Transverse colon (tissue), 4 donors: Measurements from ENCODE around the gene STEAP3. TPM values are rescaled to one million over a fixed set of nuclear protein-coding genes. Genes with fewer than 3 reads are reported as not detected.

Experiments used
- DNase-seq: peaks from one replicate; pipeline ENCODE4 v3.0.0-alpha.2; 2019
- H3K27ac ChIP-seq, 4 donors: fragments of 200-600 bp; sonication (generic); 2 replicates each; pipeline ENCODE4 v1.5.1; 2016 to 2018; ENCODE audit warnings: inconsistent platforms in 4 of 4
- H3K27me3 ChIP-seq: fragments of 200-600 bp; sonication (generic); 2 replicates; pipeline ENCODE4 v1.5.1; 2017; ENCODE audit warnings: inconsistent platforms
- H3K36me3 ChIP-seq, 4 donors: fragments of 200-600 bp; sonication (generic); 2 replicates each; pipeline ENCODE4 v1.5.1; 2017 to 2019; ENCODE audit warnings: inconsistent platforms in 4 of 4
- H3K4me1 ChIP-seq, 4 donors: fragments of 200-600 bp; sonication (generic); 2 replicates each; pipeline ENCODE4 v1.5.1; 2017 to 2020; ENCODE audit warnings: inconsistent platforms in 4 of 4
- H3K4me3 ChIP-seq, 4 donors: fragments of 200-600 bp; sonication (generic); 1 replicate in 1 of 4; 2 replicates in 3 of 4; pipeline versions ENCODE4 v1.5.1 to v1.6.1; 2017 to 2019; ENCODE audit warnings: inconsistent platforms in 4 of 4
- H3K9me3 ChIP-seq, 2 donors: fragments of 200-600 bp; sonication (generic); 2 replicates each; pipeline ENCODE4 v1.5.1; 2017 to 2019; ENCODE audit warnings: inconsistent platforms in 2 of 2
- CTCF ChIP-seq, 5 experiments: fragments of 200-600 bp in 3 of 5; fragments of 450-650 bp in 2 of 5; sonication (generic) in 3 of 5; IDR thresholded peaks; 1 replicate in 2 of 5; 2 replicates in 3 of 5; pipeline ENCODE4 v1.5.1; 2016 to 2017; ENCODE audit warnings: antibody characterized with exemption in 5 of 5, inconsistent platforms in 3 of 5, mild to moderate bottlenecking in 2 of 5, moderate library complexity in 1 of 5
- EP300 ChIP-seq: sonication (generic); formaldehyde crosslinking; IDR thresholded peaks from one replicate; pipeline ENCODE4 v1.6.1; 2017; ENCODE audit warnings: antibody characterized with exemption, low read depth
- POLR2A ChIP-seq: fragments of 450-650 bp; IDR thresholded peaks from one replicate; pipeline ENCODE4 v1.6.1; 2016; ENCODE audit warnings: antibody characterized with exemption, mild to moderate bottlenecking, moderate library complexity
- POLR2AphosphoS5 ChIP-seq, 3 donors: sonication (generic); formaldehyde crosslinking; IDR thresholded peaks; one replicate each; pipeline ENCODE4 v1.6.1; 2016; ENCODE audit warnings: antibody characterized with exemption in 3 of 3
- WGBS, 2 donors: methylation state at CpG; one replicate each; pipeline ENCODE4 v1.1.5; 2018; ENCODE audit warnings: low coverage in 1 of 2; 5-methylcytosine and 5-hydroxymethylcytosine counted together
- in situ Hi-C, 4 donors: fragments of 200-750 bp; cut with MboI; loops; one replicate each; pipeline versions ENCODE4 v1.15.0 to v1.15.1; 2017; ENCODE audit warnings: low sequenced_read_pairs in 3 of 4, low pct_ligation_motif_present in 1 of 4, low pct_unique_long_range_greater_than_20kb in 1 of 4
- intact Hi-C: fragments of 100-400 bp; cut with DNase I; formaldehyde crosslinking; loops from one replicate; pipeline ENCODE4 v1.15.1; 2023; ENCODE audit warnings: low total_unique reads
- total RNA-seq, 4 donors: library from RNA; depleted of rRNA; stranded (reverse); fragments of >200 nt; gene quantifications; one replicate each; pipeline ENCODE4 v1.1.0, GENCODE V29; 2016

The STEAP3 gene
- total RNA-seq, 4 donors from 2014 or later: 23.3 to 54.3 (median 37.6) TPM

GRCh38 chr2:119286661-119287060 is 63.0 kb downstream of the STEAP3 start:
- in situ Hi-C loops (loop anchor here (10.0 to 25.0 kb wide), 3 partner anchors 274 to 402 kb away; no protein-coding TSS in a partner anchor), intact Hi-C loops (no loop called here)
- DNase-seq: no peak
- WGBS, 2 donors: 88 to 93% methylated on average over 3 to 8 of the region's 8 CpGs
- no peaks in the 10 kb centered on the region for H3K9me3 ChIP-seq
- TF ChIP-seq POLR2AphosphoS5 (IDR thresholded peaks at IDR 0.05) (no peak), CTCF (IDR thresholded peaks at IDR 0.05) (no peak), EP300 (no peak), POLR2A (no peak)
- no peak overlapping the region for H3K27ac ChIP-seq
- H3K36me3 ChIP-seq: no peaks in the 10 kb centered on the region
- no peaks in the 10 kb centered on the region for H3K27me3 ChIP-seq
- H3K4me3 ChIP-seq: no peak overlapping the region
- H3K4me1 ChIP-seq: peaks cover 0 to 10% (median 0%) of the 10 kb centered on the region in 4 donors

GRCh38 chr2:119288576-119288975 is 64.9 kb downstream of the STEAP3 start:
- TF ChIP-seq CTCF (IDR thresholded peaks at IDR 0.05) (no peak), POLR2A (no peak), POLR2AphosphoS5 (IDR thresholded peaks at IDR 0.05) (no peak), EP300 (no peak)
- peak overlapping the region in 2 of 4 donors; percentile 27 to 35 for H3K27ac ChIP-seq
- H3K4me1 ChIP-seq: peaks cover 0 to 10% (median 0%) of the 10 kb centered on the region in 4 donors
- intact Hi-C loops: no loop called here
- no peak for DNase-seq
- no peaks in the 10 kb centered on the region for H3K9me3 ChIP-seq
- WGBS, 2 donors: 77 to 86% methylated on average over 6 of the region's 6 CpGs
- H3K4me3 ChIP-seq: no peak overlapping the region
- no peaks in the 10 kb centered on the region for H3K27me3 ChIP-seq
- in situ Hi-C loops: loop anchor here (10.0 to 25.0 kb wide), 3 partner anchors 276 to 404 kb away; no protein-coding TSS in a partner anchor
- H3K36me3 ChIP-seq: no peaks in the 10 kb centered on the region

DNA sequence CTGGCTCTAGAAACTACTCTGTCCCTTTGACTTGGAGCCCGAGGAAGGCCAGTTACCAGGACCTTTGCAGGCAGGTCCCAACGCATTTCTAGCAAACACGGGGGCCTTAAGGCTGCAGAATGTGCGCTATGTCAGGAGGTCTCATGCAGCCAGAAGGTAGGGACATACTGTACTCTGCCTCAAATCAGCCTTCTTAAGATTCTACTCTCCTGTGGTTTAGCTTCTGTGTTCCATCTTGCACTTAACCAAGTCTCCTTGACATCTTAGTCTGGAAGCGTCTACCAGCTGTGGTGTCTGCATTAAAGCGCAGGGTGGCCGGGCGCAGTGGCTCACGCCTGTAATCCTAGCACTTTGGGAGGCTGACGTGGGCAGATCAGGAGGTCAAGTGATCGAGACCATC is 65.5 kb downstream of the STEAP3 start:
- no peaks in the 10 kb centered on the region for H3K9me3 ChIP-seq
- peak overlapping the region in 2 of 4 donors; percentile 27 to 35 for H3K27ac ChIP-seq
- DNase-seq: no peak
- TF ChIP-seq POLR2AphosphoS5 (IDR thresholded peaks at IDR 0.05): peak in 1 of 3 donors; percentile 41
- TF ChIP-seq CTCF (IDR thresholded peaks at IDR 0.05): no peak
- no peak for TF ChIP-seq EP300
- TF ChIP-seq POLR2A: no peak
- no peaks in the 10 kb centered on the region for H3K36me3 ChIP-seq
- intact Hi-C loops: no loop called here
- H3K4me3 ChIP-seq: no peak overlapping the region
- in situ Hi-C loops: loop anchor here (10.0 to 25.0 kb wide), 3 partner anchors 277 to 404 kb away; no protein-coding TSS in a partner anchor
- H3K4me1 ChIP-seq: peaks cover 0 to 10% (median 0%) of the 10 kb centered on the region in 4 donors
- WGBS, 2 donors: 67 to 81% methylated on average over 3 to 11 of the region's 11 CpGs
- H3K27me3 ChIP-seq: no peaks in the 10 kb centered on the region

DNA sequence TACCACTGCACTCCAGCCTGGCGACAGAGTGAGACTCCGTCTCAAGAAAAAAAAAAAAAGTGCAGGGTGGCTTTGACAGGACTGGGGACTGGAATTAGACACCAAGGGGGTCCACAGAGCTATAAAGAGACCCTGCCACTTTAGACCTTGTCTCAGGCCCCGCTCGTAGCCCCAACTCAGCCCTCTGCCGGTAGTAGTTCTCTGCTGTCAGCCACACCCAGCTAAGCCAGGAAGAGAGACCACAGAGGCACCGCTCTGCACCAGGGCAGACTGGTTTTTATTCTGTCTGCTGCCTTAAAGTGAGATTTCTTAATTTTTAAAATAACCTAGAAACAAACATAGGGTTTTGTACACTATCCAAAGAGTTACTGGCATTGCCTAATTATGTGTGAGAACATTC is 66.0 kb downstream of the STEAP3 start:
- Histone ChIP-seq H3K9me3 (no peaks in the 10 kb centered on the region), H3K27ac (no peak overlapping the region), H3K4me1 (peaks cover 0 to 10% (median 0%) of the 10 kb centered on the region in 4 donors), H3K36me3 (no peaks in the 10 kb centered on the region), H3K4me3 (no peak overlapping the region), H3K27me3 (no peaks in the 10 kb centered on the region)
- in situ Hi-C loops: loop anchor here (10.0 to 25.0 kb wide), 3 partner anchors 277 to 405 kb away; no protein-coding TSS in a partner anchor
- no peak for DNase-seq
- TF ChIP-seq POLR2AphosphoS5 (IDR thresholded peaks at IDR 0.05): no peak
- no peak for TF ChIP-seq EP300
- TF ChIP-seq POLR2A: no peak
- TF ChIP-seq CTCF (IDR thresholded peaks at IDR 0.05): no peak
- intact Hi-C loops: loop anchor here (10.0 kb wide), 1 partner anchor 405 kb away; no protein-coding TSS in a partner anchor
- 85 to 100% methylated on average over 2 to 6 of the region's 6 CpGs for WGBS, 2 donors
